H9 (cell line): ENCODE data around the gene LRSAM1. TPM values are rescaled to one million over a fixed set of nuclear protein-coding genes. Genes with fewer than 3 reads are reported as not detected.

Experiments
- DNase-seq: peaks from one replicate; pipeline ENCODE4 v3.0.0-alpha.2; 2017
- H2AFZ ChIP-seq: one replicate; pipeline ENCODE4 v1.6.1; 2013; ENCODE audit warnings: mild to moderate bottlenecking, low read length, control low read depth, moderate library complexity
- H2AK5ac ChIP-seq: 2 replicates; pipeline ENCODE4 v1.6.1; 2013; ENCODE audit warnings: low read length, control low read depth, mixed read lengths; ENCODE audit not compliant: insufficient read length
- H2BK120ac ChIP-seq: one replicate; pipeline ENCODE4 v1.6.1; 2013; ENCODE audit warnings: low read depth, mild to moderate bottlenecking, low read length, control low read depth, inconsistent platforms; ENCODE audit not compliant: poor library complexity, severe bottlenecking
- H2BK12ac ChIP-seq: 2 replicates; pipeline ENCODE4 v1.6.1; 2013; ENCODE audit warnings: low read length, control low read depth, mixed read lengths, low read depth; ENCODE audit not compliant: insufficient read length
- H2BK15ac ChIP-seq: 2 replicates; pipeline ENCODE4 v1.6.1; 2013; ENCODE audit warnings: low read depth, low read length, control low read depth
- H2BK20ac ChIP-seq: one replicate; pipeline ENCODE4 v1.6.1; 2013; ENCODE audit warnings: low read depth, mild to moderate bottlenecking, low read length, control low read depth, inconsistent platforms; ENCODE audit not compliant: poor library complexity, severe bottlenecking
- H2BK5ac ChIP-seq: 2 replicates; pipeline ENCODE4 v1.6.1; 2013; ENCODE audit warnings: low read length, control low read depth, mixed read lengths; ENCODE audit not compliant: insufficient read length
- H3K14ac ChIP-seq: 2 replicates; pipeline ENCODE4 v1.6.1; 2013; ENCODE audit warnings: low read length, control low read depth; ENCODE audit not compliant: insufficient read depth
- H3K18ac ChIP-seq: 2 replicates; pipeline ENCODE4 v1.6.1; 2013; ENCODE audit warnings: low read depth, mild to moderate bottlenecking, mixed read lengths, low read length, control low read depth; ENCODE audit not compliant: insufficient read length
- H3K23ac ChIP-seq: 2 replicates; pipeline ENCODE4 v1.6.1; 2013; ENCODE audit warnings: low read length, control low read depth, mixed read lengths, low read depth; ENCODE audit not compliant: insufficient read length
- H3K23me2 ChIP-seq: 2 replicates; pipeline ENCODE4 v1.6.1; 2013; ENCODE audit warnings: low read depth, mild to moderate bottlenecking, mixed read lengths, low read length, control low read depth; ENCODE audit not compliant: insufficient read length, poor library complexity, severe bottlenecking
- H3K27ac ChIP-seq: 2 replicates; pipeline ENCODE4 v1.5.1; 2013; ENCODE audit warnings: low read length, control low read depth, mixed read lengths, low read depth; ENCODE audit not compliant: insufficient read length
- H3K27me3 ChIP-seq: 2 replicates; pipeline ENCODE4 v1.6.1; 2013; ENCODE audit warnings: low read length, control low read depth, inconsistent platforms; ENCODE audit not compliant: insufficient read depth
- H3K4ac ChIP-seq: 2 replicates; pipeline ENCODE4 v1.6.1; 2013; ENCODE audit warnings: low read depth, mild to moderate bottlenecking, control low read depth, inconsistent platforms, low read length, moderate library complexity
- H3K4me1 ChIP-seq: 2 replicates; pipeline ENCODE4 v1.6.1; 2013; ENCODE audit warnings: low read length, control low read depth, inconsistent platforms; ENCODE audit not compliant: insufficient read depth
- H3K4me2 ChIP-seq: 2 replicates; pipeline ENCODE4 v1.6.1; 2013; ENCODE audit warnings: low read length, control low read depth, mixed read lengths; ENCODE audit not compliant: insufficient read length, insufficient read depth
- H3K56ac ChIP-seq: 2 replicates; pipeline ENCODE4 v1.6.1; 2013; ENCODE audit warnings: low read depth, mild to moderate bottlenecking, mixed read lengths, low read length, control low read depth; ENCODE audit not compliant: insufficient read length
- H3K79me1 ChIP-seq: 2 replicates; pipeline ENCODE4 v1.6.1; 2013; ENCODE audit warnings: low read depth, mild to moderate bottlenecking, moderate library complexity, low read length, control low read depth, inconsistent platforms; ENCODE audit not compliant: insufficient read depth, poor library complexity, severe bottlenecking
- H3K79me2 ChIP-seq: 2 replicates; pipeline ENCODE4 v1.6.1; 2013; ENCODE audit warnings: low read length, control low read depth, inconsistent platforms; ENCODE audit not compliant: insufficient read depth
- H3K9ac ChIP-seq: 2 replicates; pipeline ENCODE4 v1.6.1; 2013; ENCODE audit warnings: low read length, control low read depth, mixed read lengths; ENCODE audit not compliant: insufficient read length; ENCODE audit errors: extremely low read depth
- H3K9me3 ChIP-seq: one replicate; pipeline ENCODE4 v1.6.1; 2013; ENCODE audit warnings: low read depth, low read length, inconsistent platforms; ENCODE audit not compliant: control insufficient read depth
- H3T11ph ChIP-seq: one replicate; pipeline ENCODE4 v1.6.1; 2013; ENCODE audit warnings: mild to moderate bottlenecking, low read length, control low read depth, inconsistent platforms
- H4K20me1 ChIP-seq: one replicate; pipeline ENCODE4 v1.6.1; 2013; ENCODE audit not compliant: control insufficient read depth, insufficient read length, insufficient read depth
- H4K5ac ChIP-seq: 2 replicates; pipeline ENCODE4 v1.6.1; 2013; ENCODE audit warnings: low read depth, mild to moderate bottlenecking, mixed read lengths, low read length, control low read depth; ENCODE audit not compliant: insufficient read length
- H4K8ac ChIP-seq: replicated peaks from 2 replicates; pipeline ENCODE4 v1.6.1; 2013; ENCODE audit warnings: low read length, control low read depth, mixed read lengths, low read depth; ENCODE audit not compliant: insufficient read length
- H4K91ac ChIP-seq: 2 replicates; pipeline ENCODE4 v1.6.1; 2013; ENCODE audit warnings: low read depth, mild to moderate bottlenecking, moderate library complexity, mixed read lengths, low read length, control low read depth; ENCODE audit not compliant: insufficient read length
- H3K27ac Mint-ChIP-seq, 3 experiments: 2 replicates in 2 of 3; 3 replicates in 1 of 3; pipeline ENCODE4 v1.8.0; 2020 to 2021; ENCODE audit warnings: mixed read lengths in 3 of 3, mild to moderate bottlenecking in 1 of 3, moderate library complexity in 1 of 3
- H3K27me3 Mint-ChIP-seq: 2 replicates; pipeline ENCODE4 v1.8.0; 2021; ENCODE audit warnings: low read depth, mild to moderate bottlenecking, moderate library complexity, mixed read lengths
- H3K36me3 Mint-ChIP-seq, 3 experiments: 2 replicates in 2 of 3; 3 replicates in 1 of 3; pipeline ENCODE4 v1.8.0; 2020 to 2021; ENCODE audit warnings: low read depth in 3 of 3, mixed read lengths in 3 of 3; ENCODE audit not compliant: insufficient read depth in 1 of 3
- H3K4me1 Mint-ChIP-seq, 2 experiments: 2 replicates each; pipeline ENCODE4 v1.8.0; 2020; ENCODE audit warnings: mixed read lengths in 2 of 2
- H3K4me3 Mint-ChIP-seq, 2 experiments: 2 replicates in 1 of 2; 3 replicates in 1 of 2; pipeline ENCODE4 v1.8.0; 2020 to 2021; ENCODE audit warnings: mild to moderate bottlenecking in 2 of 2, mixed read lengths in 2 of 2, moderate library complexity in 1 of 2
- H3K9me3 Mint-ChIP-seq, 2 experiments: 2 replicates in 1 of 2; 3 replicates in 1 of 2; pipeline ENCODE4 v1.8.0; 2020; ENCODE audit warnings: mild to moderate bottlenecking in 2 of 2, mixed read lengths in 2 of 2, moderate library complexity in 1 of 2
- CTCF ChIP-seq: fragments of 200-600 bp; sonication (generic); conservative IDR thresholded peaks from 3 replicates; pipeline ENCODE4 v1.8.0; 2021; ENCODE audit warnings: antibody characterized with exemption, mild to moderate bottlenecking
- WGBS: extraction: QIAGEN DNeasy Blood & Tissue Kit; methylation state at CpG from one replicate; pipeline ENCODE4 v1.1.7; 2013; ENCODE audit warnings: missing lambda C conversion rate, low lambda C conversion rate, mixed read lengths; ENCODE audit not compliant: insufficient read length; ENCODE audit errors: extremely low coverage; 5-methylcytosine and 5-hydroxymethylcytosine counted together
- total RNA-seq: library from RNA; stranded (reverse); gene quantifications from 2 replicates; pipeline ENCODE4 v1.2.1, GENCODE V29; 2021

The LRSAM1 gene
- total RNA-seq, 1 experiment from 2014 or later = 16.2 TPM

- TF ChIP-seq CTCF = no peak
These were observed 32.0 kb upstream of the LRSAM1 start for GRCh38 chr9:127419348-127419747.

More at GRCh38 chr9:127419348-127419747, 32.0 kb upstream of the LRSAM1 start:
- H3K4me1 Mint-ChIP-seq = peaks cover 32 to 36% of the 10 kb centered on the region in 2 experiments
- H4K20me1 ChIP-seq = no peaks in the 10 kb centered on the region
- H3K79me1 ChIP-seq = no peaks in the 10 kb centered on the region
- H4K8ac ChIP-seq = no peak overlapping the region
- H2AK5ac ChIP-seq = no peak overlapping the region
- no peak overlapping the region for H3K9ac ChIP-seq
- H3K27me3 ChIP-seq = no peaks in the 10 kb centered on the region
- peak overlapping the region in 1 of 2 experiments; percentile 28; a peak in 1 of 5 replicates for H3K4me3 Mint-ChIP-seq
- WGBS = no CpG with 5 or more reads among the region's 6 CpGs
- H3K79me2 ChIP-seq = no peaks in the 10 kb centered on the region
- H2BK5ac ChIP-seq = no peak overlapping the region
- no peak overlapping the region for H4K91ac ChIP-seq
- H3K27ac Mint-ChIP-seq = no peak overlapping the region
- no peak overlapping the region for H3K56ac ChIP-seq
- no peak overlapping the region for H2BK15ac ChIP-seq
- H3K36me3 Mint-ChIP-seq = peaks cover 0 to 1% (median 0%) of the 10 kb centered on the region in 3 experiments; a peak in 1 of 7 replicates
- H2BK120ac ChIP-seq = no peak overlapping the region
- H3K9me3 ChIP-seq = no peaks in the 10 kb centered on the region
- H3K23ac ChIP-seq = no peak overlapping the region
- H3K18ac ChIP-seq = no peak overlapping the region
- H2BK20ac ChIP-seq = no peak overlapping the region
- no peak overlapping the region for H3T11ph ChIP-seq
- no peak overlapping the region for H3K27ac ChIP-seq
- no peak overlapping the region for H4K5ac ChIP-seq
- H3K14ac ChIP-seq = no peak overlapping the region
- H2BK12ac ChIP-seq = no peak overlapping the region
- H3K4ac ChIP-seq = no peak overlapping the region
- DNase-seq = no peak
- no peaks in the 10 kb centered on the region; the same call in 1 of the 2 replicates for H3K4me1 ChIP-seq
- no peaks in the 10 kb centered on the region for H3K9me3 Mint-ChIP-seq
- no peak overlapping the region for H3K4me2 ChIP-seq
- H3K23me2 ChIP-seq = peaks cover 6% of the 10 kb centered on the region
- no peak overlapping the region for H2AFZ ChIP-seq
- peaks cover 6% of the 10 kb centered on the region for H3K27me3 Mint-ChIP-seq
